ENCODE results near the gene KLHL6.
"Not testable (repeated sequence)": the region's sequence is repeated elsewhere in the genome, so short reads cannot be mapped to it uniquely, and the experiment has no call there.

The KLHL6 gene, protein sequence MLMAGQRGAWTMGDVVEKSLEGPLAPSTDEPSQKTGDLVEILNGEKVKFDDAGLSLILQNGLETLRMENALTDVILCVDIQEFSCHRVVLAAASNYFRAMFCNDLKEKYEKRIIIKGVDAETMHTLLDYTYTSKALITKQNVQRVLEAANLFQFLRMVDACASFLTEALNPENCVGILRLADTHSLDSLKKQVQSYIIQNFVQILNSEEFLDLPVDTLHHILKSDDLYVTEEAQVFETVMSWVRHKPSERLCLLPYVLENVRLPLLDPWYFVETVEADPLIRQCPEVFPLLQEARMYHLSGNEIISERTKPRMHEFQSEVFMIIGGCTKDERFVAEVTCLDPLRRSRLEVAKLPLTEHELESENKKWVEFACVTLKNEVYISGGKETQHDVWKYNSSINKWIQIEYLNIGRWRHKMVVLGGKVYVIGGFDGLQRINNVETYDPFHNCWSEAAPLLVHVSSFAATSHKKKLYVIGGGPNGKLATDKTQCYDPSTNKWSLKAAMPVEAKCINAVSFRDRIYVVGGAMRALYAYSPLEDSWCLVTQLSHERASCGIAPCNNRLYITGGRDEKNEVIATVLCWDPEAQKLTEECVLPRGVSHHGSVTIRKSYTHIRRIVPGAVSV

GRCh38 chr3:183555541-183556081 lies at the start of gene KLHL6:
TSS of gene KLHL6 (minus strand) at chr3:183555706. CDS start at chr3:183555653, 53 bp downstream.
- peak; percentile 24 for DNase-seq (ENCODE audit: low read depth)

DNA sequence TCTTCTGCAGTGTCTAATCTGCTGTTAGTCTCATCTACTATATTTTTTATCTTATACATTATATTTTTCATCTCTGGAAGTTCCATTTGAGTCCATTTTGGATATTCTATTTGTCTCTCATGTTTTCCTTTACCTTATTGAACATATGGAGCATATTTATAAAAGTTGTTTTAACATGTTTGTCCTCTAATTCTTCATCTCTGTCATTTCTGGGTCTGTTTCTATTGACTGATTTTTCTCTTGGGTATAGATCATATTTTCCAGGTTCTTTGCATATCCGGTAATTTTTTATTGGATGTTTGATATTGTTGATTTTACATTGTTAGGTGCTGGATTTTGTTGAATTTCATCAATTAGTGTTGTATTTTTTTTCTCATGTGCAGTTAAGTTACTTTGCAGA lies 42.5 kb upstream of the KLHL6 start:
- DNase-seq (ENCODE audit: low read depth) = no peak

- no peak for DNase-seq (ENCODE audit: low read depth)
These were observed 39.1 kb upstream of the KLHL6 start for GRCh38 chr3:183594636-183595035.

GRCh38 chr3:183592821-183593220 lies 37.3 kb upstream of the KLHL6 start:
- no peak for DNase-seq (ENCODE audit: low read depth)

DNA sequence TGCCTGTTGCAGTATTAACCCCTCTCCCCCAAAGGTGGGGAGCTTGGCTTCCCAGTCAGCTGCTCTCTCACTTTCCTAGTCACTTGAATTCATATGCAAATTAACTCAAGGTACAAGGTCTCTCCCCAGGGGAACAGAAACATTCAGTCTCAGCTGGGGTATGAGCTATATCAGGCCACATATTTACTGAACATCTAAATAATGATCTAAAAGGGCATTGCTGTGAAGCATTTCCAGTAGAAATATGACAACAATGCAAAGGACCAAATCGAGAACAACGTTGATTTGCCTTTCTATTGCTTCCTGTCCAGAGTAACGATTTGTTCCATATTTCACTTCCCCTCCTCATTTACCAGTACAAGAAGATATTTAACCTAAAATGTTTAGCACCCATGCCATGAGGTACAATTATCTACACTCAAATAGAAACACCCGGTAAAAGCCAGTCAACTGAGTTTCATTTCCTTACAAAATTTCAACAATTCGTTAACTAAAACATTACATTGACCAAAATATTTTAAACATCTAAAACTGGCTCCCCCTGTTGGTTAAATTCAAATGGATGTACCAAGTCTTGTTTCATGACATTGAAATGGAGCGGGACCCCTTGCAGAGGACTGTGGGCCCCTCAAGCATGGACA lies 36.5 kb upstream of the KLHL6 start:
- DNase-seq (ENCODE audit: low read depth) = no peak

DNA sequence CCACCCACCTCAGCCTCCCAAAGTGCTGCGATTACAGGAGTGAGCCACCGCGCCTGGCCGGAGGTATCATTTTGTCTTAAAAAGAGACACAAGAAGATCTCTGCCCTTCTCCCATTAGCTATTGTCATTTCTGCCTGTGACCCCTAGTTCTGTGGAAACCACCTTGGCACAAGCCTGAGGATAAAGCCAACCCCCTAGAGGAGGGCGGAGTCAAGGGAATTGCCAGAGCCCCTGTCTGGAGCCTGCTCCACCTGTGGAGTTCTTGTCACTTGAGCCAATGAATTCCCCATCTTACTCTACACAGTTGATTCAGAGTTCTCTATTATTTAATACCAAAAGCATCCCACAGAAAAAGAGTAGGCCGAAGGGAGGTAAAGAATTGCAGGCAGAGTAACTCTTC lies 34.9 kb upstream of the KLHL6 start:
- no peak for DNase-seq (ENCODE audit: low read depth)

DNA sequence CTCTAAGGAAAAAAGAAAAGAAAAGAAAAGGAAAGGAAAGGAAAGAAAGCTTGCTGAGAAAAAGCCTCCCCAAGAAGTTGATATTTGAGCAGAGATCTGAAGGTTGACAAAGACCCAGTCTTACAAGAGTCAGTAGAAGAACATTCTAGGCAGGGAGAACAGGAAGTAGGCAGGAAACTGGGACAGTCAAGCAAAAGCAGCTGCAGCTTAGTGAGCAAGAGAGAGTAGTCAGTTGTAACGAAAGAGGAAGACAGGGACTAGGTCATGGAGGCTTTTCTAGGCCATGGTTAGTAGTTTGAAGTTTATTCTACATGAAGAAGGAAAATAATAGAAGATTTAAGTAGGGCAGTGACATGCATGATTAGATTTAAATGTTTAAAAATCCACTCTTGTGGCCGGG lies 31.8 kb upstream of the KLHL6 start:
- no peak for DNase-seq (ENCODE audit: low read depth)

DNA sequence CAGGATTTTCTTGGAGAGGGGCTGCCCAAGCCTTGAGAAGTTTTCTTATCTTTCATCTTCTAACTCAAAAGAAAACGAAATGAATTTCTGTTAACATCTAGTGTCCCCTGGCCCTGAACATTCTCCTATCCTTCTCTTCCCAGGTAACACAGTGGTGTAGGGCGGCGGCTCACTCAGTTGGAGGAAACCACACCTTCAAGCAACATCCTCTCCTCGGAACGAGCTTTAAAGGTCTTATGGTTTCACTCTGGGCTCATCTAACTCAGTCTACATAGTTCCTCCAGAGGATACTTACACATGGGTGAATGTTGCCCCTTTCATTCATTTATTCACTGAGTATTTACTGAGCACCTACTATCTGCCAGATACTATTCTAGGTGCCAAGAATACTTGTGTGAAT lies 31.0 kb upstream of the KLHL6 start:
- DNase-seq (ENCODE audit: low read depth) = no peak

DNA sequence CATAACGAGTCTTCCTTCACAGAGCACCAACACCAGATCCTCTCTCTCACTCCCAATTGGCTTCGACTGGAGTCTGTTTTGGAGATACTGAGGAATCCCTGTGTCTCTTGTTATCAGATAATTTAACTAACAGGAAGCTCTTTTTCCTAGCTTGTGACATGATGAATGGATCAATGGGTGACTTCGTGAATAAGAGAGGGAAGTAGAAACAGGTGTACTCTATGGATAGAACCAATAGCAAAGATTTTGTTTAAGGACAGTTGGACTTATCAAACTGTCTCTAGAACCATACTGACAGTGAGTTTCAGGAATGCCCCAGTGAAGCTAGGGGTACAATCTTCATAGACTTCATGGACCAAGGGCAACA lies 29.4 kb upstream of the KLHL6 start:
- no peak for DNase-seq (ENCODE audit: low read depth)

GRCh38 chr3:183584246-183584913 lies 28.9 kb upstream of the KLHL6 start:
- no peak for DNase-seq (ENCODE audit: low read depth)

- no peak for DNase-seq (ENCODE audit: low read depth)
These were observed 28.1 kb upstream of the KLHL6 start for GRCh38 chr3:183583331-183584245.

GRCh38 chr3:183582161-183582560 lies 26.7 kb upstream of the KLHL6 start:
- no peak for DNase-seq (ENCODE audit: low read depth)

GRCh38 chr3:183581496-183582155 lies 26.1 kb upstream of the KLHL6 start:
- DNase-seq (ENCODE audit: low read depth) = no peak

GRCh38 chr3:183579967-183580900 lies 24.7 kb upstream of the KLHL6 start:
- no peak for DNase-seq (ENCODE audit: low read depth)

DNA sequence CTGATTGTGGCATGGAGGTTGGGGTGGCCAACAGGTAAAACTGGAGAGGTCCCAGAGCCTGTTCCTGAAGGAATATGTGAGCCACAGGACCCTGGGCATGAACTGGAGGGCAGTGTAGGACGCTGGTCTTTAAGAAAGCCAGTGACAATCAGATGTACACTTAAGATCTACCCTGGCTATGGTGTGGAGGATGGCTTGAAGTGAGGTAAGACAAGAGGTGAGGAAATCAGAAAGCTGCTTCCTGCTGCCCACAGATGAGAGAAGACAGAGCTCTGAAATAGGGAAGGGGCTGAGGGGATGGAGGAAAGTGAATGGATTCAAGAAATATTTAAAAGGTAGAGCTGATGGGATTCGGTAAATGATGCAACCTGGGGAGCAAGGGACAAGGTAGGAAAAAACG lies 22.7 kb upstream of the KLHL6 start:
- no peak for DNase-seq (ENCODE audit: low read depth)

DNA sequence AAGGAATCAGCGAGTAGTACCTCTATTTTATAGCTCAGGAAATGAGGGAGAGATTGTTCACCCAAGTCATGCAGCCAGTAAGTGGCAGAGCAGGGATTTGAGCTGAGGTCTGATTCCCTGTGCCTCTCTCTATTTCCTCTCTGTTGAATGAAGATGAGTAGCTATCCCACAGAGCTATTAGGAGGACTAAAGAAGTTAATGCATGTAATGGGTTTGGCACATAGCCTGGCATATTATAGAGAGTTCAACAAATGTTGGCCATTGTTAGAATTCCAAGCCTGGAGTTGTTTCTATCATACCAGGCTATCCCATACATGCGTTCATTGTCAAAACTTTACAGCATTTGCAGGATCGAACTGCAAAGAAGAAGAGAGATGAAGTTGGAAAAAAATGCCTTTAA lies 21.8 kb upstream of the KLHL6 start:
- DNase-seq (ENCODE audit: low read depth) = no peak

- no peak for DNase-seq (ENCODE audit: low read depth)
These were observed 21.1 kb upstream of the KLHL6 start for GRCh38 chr3:183576487-183577107.

DNA sequence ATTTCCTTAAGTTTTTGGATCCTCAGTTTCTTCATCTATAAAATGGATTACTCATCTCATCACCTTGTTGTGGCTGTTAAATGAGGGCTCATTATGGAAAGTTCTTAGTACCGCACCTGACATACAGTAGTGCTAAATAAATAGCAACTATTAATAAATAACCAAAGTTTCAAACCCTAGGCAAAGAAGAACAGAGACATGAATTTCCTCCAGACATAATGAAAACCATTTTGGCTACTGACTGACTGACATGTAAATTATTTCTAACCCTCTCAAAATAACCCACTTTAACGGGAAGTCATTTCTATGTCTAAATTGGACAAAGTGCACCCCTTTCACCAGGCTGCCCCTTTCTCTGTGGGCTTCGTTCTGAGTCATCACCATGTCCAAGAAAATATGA lies 17.4 kb upstream of the KLHL6 start:
- DNase-seq (ENCODE audit: low read depth) = no peak

- DNase-seq (ENCODE audit: low read depth) = not testable (repeated sequence)
These were observed 14.7 kb upstream of the KLHL6 start for GRCh38 chr3:183570191-183570590.

Data from stimulated activated CD8-positive, alpha-beta memory T cell treated with anti-CD3 and anti-CD28 coated beads, Interleukin-15, amount 100 ng/mL, for 24 hours (primary cell).